Muscle of leg (tissue), 11 donors: Measurements from ENCODE around the gene RFX8. TPM values are rescaled to one million over a fixed set of nuclear protein-coding genes. Genes with fewer than 3 reads are reported as not detected.
A peak's percentile ranks its signal among the peaks of the same experiment; 100 is the strongest.

Experiments used
- DNase-seq: peaks from one replicate; pipeline ENCODE4 v3.0.0; 2013
- H3K27ac ChIP-seq: one replicate; pipeline ENCODE4 v1.5.1; 2013; ENCODE audit warnings: mild to moderate bottlenecking, low read length, control low read depth
- H3K27me3 ChIP-seq: one replicate; pipeline ENCODE4 v1.6.1; 2013; ENCODE audit warnings: low read length; ENCODE audit not compliant: control insufficient read depth, insufficient read depth
- H3K36me3 ChIP-seq: one replicate; pipeline ENCODE4 v1.6.1; 2013; ENCODE audit warnings: low read length; ENCODE audit not compliant: control insufficient read depth, insufficient read depth
- H3K4me1 ChIP-seq: one replicate; pipeline ENCODE4 v1.6.1; 2013; ENCODE audit warnings: low read length; ENCODE audit not compliant: control insufficient read depth, insufficient read depth
- H3K4me3 ChIP-seq: one replicate; pipeline ENCODE4 v1.5.1; 2013; ENCODE audit warnings: low read length, control low read depth
- H3K9me3 ChIP-seq: replicated peaks from 2 replicates; pipeline ENCODE4 v1.6.1; 2013; ENCODE audit warnings: low read depth, low read length; ENCODE audit not compliant: control insufficient read depth
- WGBS: methylation state at CpG from one replicate; pipeline ENCODE4 v1.1.5; 2013; ENCODE audit warnings: missing lambda C conversion rate; ENCODE audit not compliant: insufficient coverage; 5-methylcytosine and 5-hydroxymethylcytosine counted together
- polyA plus RNA-seq, 8 donors: library from polyadenylated mRNA; unstranded; fragments of 120-200 nt; gene quantifications; one replicate each; pipeline versions ENCODE4 v1.2.1 to v1.2.3, GENCODE V29; 2013; ENCODE audit warnings: inconsistent platforms in 1 of 8, low replicate concordance in 1 of 8; ENCODE audit not compliant: insufficient read length in 8 of 8, insufficient read depth in 1 of 8
- total RNA-seq: library from RNA; stranded (reverse); fragments of 120-200 nt; gene quantifications from one replicate; pipeline ENCODE4 v1.2.4, GENCODE V29; 2013

RFX8 gene
- total and polyA plus RNA-seq, 9 donors = 1.8 to 3.1 (median 2.2) TPM

DNA sequence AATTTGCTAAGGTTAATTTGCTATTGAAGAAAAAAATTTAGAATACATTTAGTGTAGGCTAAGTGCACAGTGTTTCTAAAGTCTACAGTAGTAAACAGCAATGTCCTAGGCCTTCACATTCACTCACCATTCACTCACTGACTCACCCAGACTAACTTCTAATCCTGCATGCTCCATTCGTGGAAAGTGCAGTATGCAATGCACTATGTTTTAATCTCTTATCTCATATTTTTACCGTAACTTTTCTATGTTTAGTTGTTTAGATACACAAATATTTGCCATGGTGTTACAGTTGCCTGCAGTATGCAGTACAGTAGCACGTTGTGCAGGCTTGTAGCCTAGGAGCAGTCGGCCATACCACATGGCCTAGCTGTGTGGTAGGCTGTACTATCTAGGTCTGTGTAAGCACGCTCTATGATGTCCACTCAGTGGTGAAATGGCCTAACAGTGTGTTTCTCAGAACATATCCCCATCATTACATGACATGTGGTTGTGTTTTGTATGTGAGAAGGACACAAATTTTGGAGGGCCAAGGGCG is 18.1 kb upstream of the RFX8 start:
- 92% methylated on average over 2 of the region's 6 CpGs for WGBS
- no peak overlapping the region for H3K27ac ChIP-seq
- DNase-seq = no peak
- H3K4me3 ChIP-seq = no peak overlapping the region
- peaks cover 5% of the 10 kb centered on the region for H3K9me3 ChIP-seq
- no peaks in the 10 kb centered on the region for H3K36me3 ChIP-seq
- no peaks in the 10 kb centered on the region for H3K27me3 ChIP-seq
- H3K4me1 ChIP-seq = peaks cover 3% of the 10 kb centered on the region

DNA sequence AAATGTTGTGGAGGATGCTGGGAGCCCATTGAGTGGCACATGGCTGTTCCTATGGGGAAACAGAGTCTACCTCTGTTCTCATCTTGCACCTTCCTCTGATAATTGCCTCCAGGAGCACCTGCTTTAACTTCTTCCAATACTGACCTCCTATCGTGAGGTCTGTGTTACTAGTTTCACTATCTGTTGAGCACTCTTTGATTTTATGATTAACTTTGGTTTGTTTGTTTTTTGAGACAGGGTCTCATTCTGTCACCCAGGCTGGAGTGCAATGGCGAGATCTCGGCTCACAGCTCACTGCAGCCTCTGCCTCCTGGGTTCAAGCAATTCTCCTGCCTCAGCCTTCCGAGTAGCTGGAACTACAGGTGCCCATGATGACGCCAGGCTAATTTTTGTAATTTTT is 12.1 kb upstream of the RFX8 start:
- Histone ChIP-seq H3K4me1 (no peaks in the 10 kb centered on the region), H3K27me3 (no peaks in the 10 kb centered on the region), H3K9me3 (peaks cover 5% of the 10 kb centered on the region), H3K27ac (no peak overlapping the region), H3K4me3 (no peak overlapping the region), H3K36me3 (no peaks in the 10 kb centered on the region)
- WGBS = 92% methylated on average over 2 of the region's 5 CpGs
- no peak for DNase-seq

DNA sequence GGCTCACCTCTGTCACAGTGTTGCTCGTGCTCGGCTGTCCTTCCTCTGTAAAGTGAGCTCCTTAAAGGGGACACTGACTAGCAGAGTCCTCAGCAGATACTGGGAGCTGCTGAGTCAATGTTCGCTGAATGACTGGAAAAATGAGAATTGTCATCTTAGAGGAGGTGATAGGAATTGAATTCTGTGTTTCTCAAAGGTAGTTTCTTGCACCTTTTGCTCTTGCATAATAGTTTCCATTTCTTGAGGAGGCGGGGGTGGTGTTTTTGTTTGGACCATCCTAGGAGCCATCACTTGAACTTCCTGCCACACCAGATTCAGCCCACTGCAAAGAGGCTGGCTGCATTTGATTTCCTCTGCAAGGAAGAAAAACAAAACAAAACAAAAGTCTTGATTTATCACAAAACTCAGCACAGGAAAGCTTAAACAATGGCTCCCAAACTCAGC is 11.4 kb upstream of the RFX8 start:
- H3K27ac ChIP-seq = peak overlapping the region; percentile 42

DNA sequence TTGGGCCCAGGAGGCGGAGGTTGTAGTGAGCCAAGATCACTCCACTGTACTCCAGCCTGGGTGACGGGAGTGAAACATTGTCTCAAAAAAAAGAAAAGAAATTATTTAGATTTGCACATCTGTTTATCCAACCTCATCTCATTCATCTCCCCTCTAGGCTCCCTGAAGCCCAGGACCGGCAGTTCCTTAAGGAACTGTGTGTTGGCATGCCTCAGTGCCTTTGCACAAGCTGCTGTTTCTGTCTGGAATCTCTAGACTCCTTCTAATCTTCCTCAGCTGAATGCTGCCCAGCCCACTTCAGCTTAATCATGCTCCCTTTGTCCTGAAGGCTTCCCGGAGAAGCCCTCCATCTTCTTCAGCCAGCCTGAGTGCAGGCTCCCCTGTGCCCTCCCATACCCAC is 10.9 kb upstream of the RFX8 start:
- DNase-seq = no peak
- H3K27ac ChIP-seq = peak overlapping the region; percentile 42
- H3K36me3 ChIP-seq = no peaks in the 10 kb centered on the region
- H3K27me3 ChIP-seq = no peaks in the 10 kb centered on the region
- 69% methylated on average over 2 of the region's 4 CpGs for WGBS
- no peaks in the 10 kb centered on the region for H3K4me1 ChIP-seq
- H3K9me3 ChIP-seq = peaks cover 5% of the 10 kb centered on the region
- H3K4me3 ChIP-seq = no peak overlapping the region

More for the DNA sequence above, 11.4 kb upstream of the RFX8 start:
- 46% methylated on average over 3 of the region's 4 CpGs for WGBS
- Histone ChIP-seq H3K27me3 (no peaks in the 10 kb centered on the region), H3K4me1 (no peaks in the 10 kb centered on the region), H3K36me3 (no peaks in the 10 kb centered on the region), H3K4me3 (no peak overlapping the region), H3K9me3 (peaks cover 5% of the 10 kb centered on the region)
- no peak for DNase-seq

DNA sequence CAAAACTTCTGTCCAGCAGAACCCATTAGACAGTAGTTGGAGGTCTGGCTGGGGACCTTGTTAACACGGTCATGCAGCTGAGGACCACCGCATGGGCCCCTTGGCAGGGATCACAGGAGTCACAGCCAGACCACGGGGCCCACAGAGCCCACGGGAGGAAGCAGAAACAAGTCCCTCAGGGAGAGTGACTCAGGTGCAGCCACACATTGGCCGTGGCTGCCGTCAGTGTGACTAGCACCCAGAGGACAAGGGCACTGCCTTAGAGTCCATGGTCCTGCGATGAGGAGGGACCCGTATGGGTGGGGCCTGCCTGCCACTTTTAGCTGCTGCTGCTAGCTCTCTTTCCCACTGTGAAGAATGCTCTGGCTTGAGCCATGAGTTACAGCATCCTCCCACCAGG is 5.9 kb upstream of the RFX8 start:
- WGBS = 67% methylated on average over 6 of the region's 8 CpGs

DNA sequence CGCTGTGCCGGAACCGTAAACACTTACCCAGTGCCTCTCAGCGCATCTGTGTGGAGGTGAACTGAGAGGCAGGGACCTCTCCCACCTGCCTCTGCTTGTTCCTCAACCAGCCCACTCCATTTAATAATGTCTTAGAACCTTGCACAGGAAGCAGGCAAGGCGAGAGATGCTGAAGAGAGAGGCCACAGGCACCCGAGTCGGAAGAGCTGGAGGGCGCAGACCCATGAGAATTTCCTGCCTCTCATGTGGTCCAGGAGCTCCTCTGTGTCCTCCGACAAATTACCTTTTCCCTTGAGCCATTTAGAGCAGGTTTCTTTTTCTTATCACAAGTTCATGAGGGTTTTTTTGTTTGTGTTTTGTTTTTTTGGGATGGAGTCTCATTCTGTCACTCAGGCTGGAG is 4.9 kb upstream of the RFX8 start:
- Histone ChIP-seq H3K36me3 (no peaks in the 10 kb centered on the region), H3K9me3 (no peaks in the 10 kb centered on the region), H3K4me3 (no peak overlapping the region), H3K4me1 (peaks cover 5% of the 10 kb centered on the region), H3K27ac (no peak overlapping the region), H3K27me3 (no peaks in the 10 kb centered on the region)
- DNase-seq = no peak
- 94% methylated on average over 5 of the region's 9 CpGs for WGBS

More for the DNA sequence above, 5.9 kb upstream of the RFX8 start:
- Histone ChIP-seq H3K27me3 (no peaks in the 10 kb centered on the region), H3K4me1 (peaks cover 2% of the 10 kb centered on the region), H3K4me3 (no peak overlapping the region), H3K27ac (no peak overlapping the region), H3K36me3 (no peaks in the 10 kb centered on the region), H3K9me3 (no peaks in the 10 kb centered on the region)
- no peak for DNase-seq

DNA sequence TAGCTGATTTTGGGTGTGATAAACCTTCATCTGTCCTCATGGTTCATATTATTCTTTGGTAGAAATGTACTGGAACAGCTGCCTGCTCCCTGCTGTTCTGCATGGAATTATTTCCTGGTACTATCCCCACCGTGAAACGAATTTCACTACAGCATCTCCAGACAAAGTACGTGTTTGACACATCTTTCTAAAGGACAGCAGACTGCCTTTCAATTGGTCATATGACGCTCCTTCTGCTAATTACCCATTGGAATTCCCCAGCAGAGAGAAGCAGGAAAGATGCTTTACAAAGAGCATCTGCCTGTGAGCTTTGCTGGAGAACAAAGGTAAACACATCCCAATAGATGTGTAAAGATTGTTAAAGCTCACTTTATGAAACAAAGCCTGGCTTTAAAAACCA is 4.4 kb upstream of the RFX8 start:
- H3K27me3 ChIP-seq = no peaks in the 10 kb centered on the region
- WGBS = 25% methylated on average over 2 of the region's 4 CpGs

DNA sequence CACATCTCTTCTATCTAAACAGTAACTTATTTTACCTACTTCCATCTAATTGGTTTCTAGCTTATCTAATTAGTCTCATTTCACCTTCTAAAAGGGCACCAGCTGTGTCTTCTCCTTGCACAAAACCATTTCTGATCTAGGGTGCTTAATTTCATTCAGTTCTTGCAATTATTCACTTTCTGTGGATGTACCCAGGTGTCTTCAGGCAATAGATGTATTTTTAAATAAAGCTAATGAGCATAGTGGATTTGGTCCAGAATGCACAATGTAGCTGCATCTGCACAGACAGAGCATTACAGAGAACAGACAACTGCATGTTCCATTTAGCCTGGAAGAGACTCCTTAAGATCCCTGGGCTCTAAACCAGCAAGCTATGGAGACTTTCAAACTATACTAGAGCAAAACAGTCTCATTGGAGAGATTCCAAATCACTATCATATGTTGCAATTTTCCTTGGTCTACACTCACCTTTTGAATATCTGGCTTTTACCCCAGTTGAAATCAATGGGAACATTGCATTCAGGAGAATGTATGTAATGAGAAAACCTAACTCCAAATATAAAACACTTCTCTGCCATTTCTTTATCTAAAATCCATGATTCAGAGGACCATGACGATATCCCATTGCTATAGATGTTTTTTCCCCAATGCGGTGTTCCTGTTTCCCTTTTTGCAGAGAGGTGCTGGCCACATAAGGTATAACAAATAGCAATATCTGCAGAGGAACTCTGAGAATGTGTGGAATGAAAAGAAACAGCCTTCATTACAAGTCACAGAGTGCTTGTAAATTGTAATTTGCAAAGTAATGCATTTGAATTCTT is 3.5 kb upstream of the RFX8 start:
- Histone ChIP-seq H3K4me1 (peaks cover 11% of the 10 kb centered on the region), H3K36me3 (no peaks in the 10 kb centered on the region), H3K9me3 (no peaks in the 10 kb centered on the region), H3K27me3 (no peaks in the 10 kb centered on the region), H3K4me3 (no peak overlapping the region), H3K27ac (no peak overlapping the region)
- WGBS = no CpG with 5 or more reads among the region's 2 CpGs
- peak; percentile 69 for DNase-seq

More for the DNA sequence above, 4.4 kb upstream of the RFX8 start:
- Histone ChIP-seq H3K27ac (no peak overlapping the region), H3K4me3 (no peak overlapping the region), H3K9me3 (no peaks in the 10 kb centered on the region), H3K36me3 (no peaks in the 10 kb centered on the region), H3K4me1 (peaks cover 10% of the 10 kb centered on the region)
- DNase-seq = no peak

DNA sequence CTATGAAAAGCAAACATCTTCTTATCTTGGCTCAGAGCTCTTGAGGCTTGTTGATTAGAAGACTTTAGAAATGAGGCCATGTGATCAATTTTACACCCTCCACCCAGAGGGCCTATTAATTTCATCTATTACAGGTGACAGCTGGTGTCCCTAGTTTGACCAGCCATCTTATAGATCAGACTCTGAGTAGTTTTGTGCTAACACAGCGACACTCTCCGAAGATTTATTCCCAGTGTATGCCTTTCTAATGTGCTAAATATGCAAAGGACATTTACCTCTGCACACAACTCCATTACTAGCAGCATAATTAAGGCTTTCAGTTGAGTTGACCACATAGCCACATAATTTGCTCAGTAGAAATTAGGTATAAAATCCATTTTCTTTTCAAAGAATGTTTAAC is 2.6 kb upstream of the RFX8 start:
- H3K4me3 ChIP-seq = no peak overlapping the region
- peaks cover 11% of the 10 kb centered on the region for H3K4me1 ChIP-seq
- no peak overlapping the region for H3K27ac ChIP-seq
- no peaks in the 10 kb centered on the region for H3K27me3 ChIP-seq
- no peaks in the 10 kb centered on the region for H3K36me3 ChIP-seq
- WGBS = no CpG with 5 or more reads among the region's 2 CpGs
- DNase-seq = no peak
- H3K9me3 ChIP-seq = no peaks in the 10 kb centered on the region

DNA sequence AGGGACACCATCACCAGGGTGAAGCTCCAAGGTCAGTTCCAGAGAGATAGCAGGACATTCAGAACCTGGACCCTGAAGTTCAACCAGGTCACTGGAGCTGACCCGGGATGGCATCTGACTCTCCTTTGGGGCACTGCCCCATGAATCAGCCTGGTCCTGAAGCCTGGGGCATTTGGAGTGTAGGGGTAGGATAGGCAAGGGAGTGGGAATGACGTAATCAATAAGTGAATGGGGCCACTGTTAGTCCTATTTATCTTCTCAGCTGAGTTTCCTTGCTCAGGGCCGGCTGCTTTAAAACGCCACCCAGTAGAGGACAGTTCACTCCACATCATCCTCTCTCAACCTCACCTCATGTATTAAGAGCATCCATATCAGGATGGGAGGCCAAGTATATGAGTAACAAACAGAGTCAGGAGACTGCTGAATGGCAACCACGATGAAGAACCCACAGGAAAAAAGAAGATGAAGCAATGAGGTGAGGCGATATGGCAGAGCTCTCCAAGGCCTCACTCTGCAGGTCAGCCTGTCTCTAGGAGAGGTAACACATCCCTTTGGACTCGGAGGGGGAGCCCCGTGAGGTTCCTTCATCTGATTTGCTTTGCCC is 1.8 kb upstream of the RFX8 start:
- H3K36me3 ChIP-seq = no peaks in the 10 kb centered on the region
- H3K4me3 ChIP-seq = no peak overlapping the region
- peaks cover 11% of the 10 kb centered on the region for H3K4me1 ChIP-seq
- H3K27me3 ChIP-seq = no peaks in the 10 kb centered on the region
- no peak overlapping the region for H3K27ac ChIP-seq
- H3K9me3 ChIP-seq = no peaks in the 10 kb centered on the region
- 92% methylated on average over 5 of the region's 8 CpGs for WGBS
- no peak for DNase-seq
